ENCODE results near the gene TMEM237. TPM values are rescaled to one million over a fixed set of nuclear protein-coding genes. Genes with fewer than 3 reads are reported as not detected.
"Not testable (repeated sequence)": the region's sequence is repeated elsewhere in the genome, so short reads cannot be mapped to it uniquely, and the experiment has no call there.

The TMEM237 gene
- total RNA-seq, 1 donor from 2014 or later = 29.7 TPM

DNA sequence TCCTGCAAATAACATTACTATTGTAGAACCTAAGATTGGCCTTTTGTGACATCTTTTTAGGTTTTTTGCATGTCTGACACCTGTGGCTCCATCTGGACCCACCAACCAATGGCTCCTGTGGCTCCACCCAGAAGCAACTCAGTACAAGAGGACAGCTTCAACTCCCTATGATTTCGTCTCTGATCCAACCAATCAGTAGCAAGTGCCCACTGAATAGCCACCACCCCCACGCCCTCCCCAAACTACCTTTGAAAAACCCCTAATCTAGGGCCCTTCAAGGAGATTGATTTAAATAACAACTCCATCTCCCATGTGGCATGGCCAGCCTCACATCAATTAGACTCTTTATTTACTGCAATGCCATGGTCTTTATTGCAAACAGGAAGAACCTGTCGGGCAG lies 31.5 kb upstream of the TMEM237 start:
- no peak for DNase-seq (ENCODE audit: low spot score)
- no peaks in the 10 kb centered on the region for H3K27me3 Mint-ChIP-seq (ENCODE audit: low read depth)
- TF ChIP-seq, protein P1, sequence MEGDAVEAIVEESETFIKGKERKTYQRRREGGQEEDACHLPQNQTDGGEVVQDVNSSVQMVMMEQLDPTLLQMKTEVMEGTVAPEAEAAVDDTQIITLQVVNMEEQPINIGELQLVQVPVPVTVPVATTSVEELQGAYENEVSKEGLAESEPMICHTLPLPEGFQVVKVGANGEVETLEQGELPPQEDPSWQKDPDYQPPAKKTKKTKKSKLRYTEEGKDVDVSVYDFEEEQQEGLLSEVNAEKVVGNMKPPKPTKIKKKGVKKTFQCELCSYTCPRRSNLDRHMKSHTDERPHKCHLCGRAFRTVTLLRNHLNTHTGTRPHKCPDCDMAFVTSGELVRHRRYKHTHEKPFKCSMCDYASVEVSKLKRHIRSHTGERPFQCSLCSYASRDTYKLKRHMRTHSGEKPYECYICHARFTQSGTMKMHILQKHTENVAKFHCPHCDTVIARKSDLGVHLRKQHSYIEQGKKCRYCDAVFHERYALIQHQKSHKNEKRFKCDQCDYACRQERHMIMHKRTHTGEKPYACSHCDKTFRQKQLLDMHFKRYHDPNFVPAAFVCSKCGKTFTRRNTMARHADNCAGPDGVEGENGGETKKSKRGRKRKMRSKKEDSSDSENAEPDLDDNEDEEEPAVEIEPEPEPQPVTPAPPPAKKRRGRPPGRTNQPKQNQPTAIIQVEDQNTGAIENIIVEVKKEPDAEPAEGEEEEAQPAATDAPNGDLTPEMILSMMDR (IDR thresholded peaks at IDR 0.05) = no peak
- H3K9me3 Mint-ChIP-seq (ENCODE audit: low read depth) = no peaks in the 10 kb centered on the region
- H3K4me1 Mint-ChIP-seq (ENCODE audit: low read depth) = peaks cover 32% of the 10 kb centered on the region
- H3K4me3 Mint-ChIP-seq (ENCODE audit: unreplicated experiment) = no peak overlapping the region
- no peak overlapping the region for H3K27ac Mint-ChIP-seq (ENCODE audit: unreplicated experiment)
- H3K36me3 Mint-ChIP-seq (ENCODE audit: low read depth) = no peaks in the 10 kb centered on the region

DNA sequence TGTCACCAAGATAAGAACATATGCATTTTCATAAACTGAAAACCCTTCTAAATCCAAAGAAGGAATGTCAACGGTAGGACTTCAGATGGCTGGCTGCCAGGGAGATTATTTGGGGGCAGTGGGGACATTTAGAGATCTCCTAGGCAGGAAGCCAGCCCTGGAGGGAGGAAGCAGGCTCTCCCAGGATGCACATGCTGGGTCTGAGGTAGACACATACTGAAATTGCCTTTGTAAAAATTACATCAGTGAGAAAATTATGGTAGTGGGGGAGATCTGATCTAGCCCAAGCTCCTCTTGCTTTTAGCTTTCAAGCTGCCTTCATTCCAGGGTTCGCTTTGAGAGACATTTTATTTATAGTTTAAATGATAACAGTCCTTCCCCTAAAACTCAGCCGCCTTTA lies 31.0 kb upstream of the TMEM237 start:
- TF ChIP-seq, protein P1 (IDR thresholded peaks at IDR 0.05) = no peak
- H3K27me3 Mint-ChIP-seq (ENCODE audit: low read depth) = no peaks in the 10 kb centered on the region
- no peaks in the 10 kb centered on the region for H3K36me3 Mint-ChIP-seq (ENCODE audit: low read depth)
- H3K9me3 Mint-ChIP-seq (ENCODE audit: low read depth) = no peaks in the 10 kb centered on the region
- H3K27ac Mint-ChIP-seq (ENCODE audit: unreplicated experiment) = no peak overlapping the region
- H3K4me3 Mint-ChIP-seq (ENCODE audit: unreplicated experiment) = no peak overlapping the region
- H3K4me1 Mint-ChIP-seq (ENCODE audit: low read depth) = peaks cover 32% of the 10 kb centered on the region
- DNase-seq (ENCODE audit: low spot score) = no peak

DNA sequence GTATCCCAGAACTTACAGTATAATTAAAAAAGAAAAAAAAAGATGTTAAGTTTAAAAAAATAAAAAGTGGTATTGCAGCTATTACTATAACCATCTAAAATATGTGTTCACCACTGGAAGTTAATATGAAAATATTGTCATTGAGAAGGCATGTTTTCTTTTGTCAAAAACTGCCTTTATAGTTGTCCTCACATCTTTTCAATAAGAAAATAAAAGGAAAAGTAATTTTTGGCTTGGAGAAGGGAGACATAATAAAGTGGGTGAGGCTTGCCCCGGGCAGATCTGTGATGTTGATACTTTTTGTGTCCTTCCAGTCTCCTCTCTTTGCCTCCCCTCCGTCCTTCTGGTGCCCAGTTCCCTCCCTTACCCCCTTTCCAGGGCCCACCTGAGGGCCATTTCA lies 30.2 kb upstream of the TMEM237 start:
- Mint-ChIP-seq H3K4me3 (ENCODE audit: unreplicated experiment) (no peak overlapping the region), H3K36me3 (ENCODE audit: low read depth) (no peaks in the 10 kb centered on the region), H3K9me3 (ENCODE audit: low read depth) (peaks cover 4% of the 10 kb centered on the region), H3K27me3 (ENCODE audit: low read depth) (no peaks in the 10 kb centered on the region), H3K27ac (ENCODE audit: unreplicated experiment) (peak overlapping the region; percentile 79), H3K4me1 (ENCODE audit: low read depth) (peaks cover 34% of the 10 kb centered on the region)
- no peak for DNase-seq (ENCODE audit: low spot score)
- TF ChIP-seq, protein P1 (IDR thresholded peaks at IDR 0.05) = no peak

DNA sequence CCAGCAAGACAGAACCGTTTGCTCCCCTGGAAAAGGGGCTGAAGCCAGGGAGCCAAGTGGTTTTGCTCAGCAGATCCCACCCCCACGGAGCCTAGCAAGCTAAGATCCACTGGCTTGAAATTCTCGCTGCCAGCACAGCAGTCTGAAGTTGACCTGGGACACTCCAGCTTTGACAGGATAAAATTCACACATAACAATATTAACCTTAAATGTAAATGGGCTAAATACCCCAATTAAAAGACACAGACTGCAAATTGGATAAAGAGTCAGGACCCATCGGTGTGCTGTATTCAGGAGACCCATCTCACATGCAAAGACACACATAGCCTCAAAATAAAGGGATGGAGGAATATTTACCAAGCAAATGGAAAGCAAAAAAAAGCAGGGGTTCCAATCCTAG lies 27.9 kb upstream of the TMEM237 start:
- peaks cover 35% of the 10 kb centered on the region for H3K4me1 Mint-ChIP-seq (ENCODE audit: low read depth)
- not testable (repeated sequence) for H3K9me3 Mint-ChIP-seq (ENCODE audit: low read depth); H3K27ac Mint-ChIP-seq (ENCODE audit: unreplicated experiment); H3K4me3 Mint-ChIP-seq (ENCODE audit: unreplicated experiment); DNase-seq (ENCODE audit: low spot score); H3K36me3 Mint-ChIP-seq (ENCODE audit: low read depth); H3K27me3 Mint-ChIP-seq (ENCODE audit: low read depth)

DNA sequence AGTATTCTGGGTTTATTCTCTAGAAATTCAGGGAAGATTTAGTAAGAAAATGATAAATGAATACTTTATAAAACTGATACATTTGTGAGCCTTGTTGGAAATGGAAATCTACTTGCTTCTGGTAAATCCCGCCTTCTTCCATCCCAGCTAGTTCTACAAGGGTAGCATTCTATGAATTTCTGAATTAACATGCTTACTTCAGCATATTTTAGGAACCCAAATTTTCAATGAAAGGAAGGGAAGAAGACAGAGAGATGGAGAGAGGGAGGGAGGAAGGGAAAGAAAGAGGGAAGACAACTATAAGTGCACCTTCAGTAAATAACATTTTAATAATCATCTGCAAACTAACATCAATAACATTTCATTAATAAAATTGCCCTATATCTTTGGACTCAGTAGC lies 26.6 kb upstream of the TMEM237 start:
- Mint-ChIP-seq H3K36me3 (ENCODE audit: low read depth) (no peaks in the 10 kb centered on the region), H3K27ac (ENCODE audit: unreplicated experiment) (no peak overlapping the region), H3K9me3 (ENCODE audit: low read depth) (peaks cover 7% of the 10 kb centered on the region), H3K4me1 (ENCODE audit: low read depth) (peaks cover 42% of the 10 kb centered on the region), H3K4me3 (ENCODE audit: unreplicated experiment) (no peak overlapping the region), H3K27me3 (ENCODE audit: low read depth) (no peaks in the 10 kb centered on the region)
- TF ChIP-seq, protein P1 (IDR thresholded peaks at IDR 0.05) = no peak
- no peak for DNase-seq (ENCODE audit: low spot score)

DNA sequence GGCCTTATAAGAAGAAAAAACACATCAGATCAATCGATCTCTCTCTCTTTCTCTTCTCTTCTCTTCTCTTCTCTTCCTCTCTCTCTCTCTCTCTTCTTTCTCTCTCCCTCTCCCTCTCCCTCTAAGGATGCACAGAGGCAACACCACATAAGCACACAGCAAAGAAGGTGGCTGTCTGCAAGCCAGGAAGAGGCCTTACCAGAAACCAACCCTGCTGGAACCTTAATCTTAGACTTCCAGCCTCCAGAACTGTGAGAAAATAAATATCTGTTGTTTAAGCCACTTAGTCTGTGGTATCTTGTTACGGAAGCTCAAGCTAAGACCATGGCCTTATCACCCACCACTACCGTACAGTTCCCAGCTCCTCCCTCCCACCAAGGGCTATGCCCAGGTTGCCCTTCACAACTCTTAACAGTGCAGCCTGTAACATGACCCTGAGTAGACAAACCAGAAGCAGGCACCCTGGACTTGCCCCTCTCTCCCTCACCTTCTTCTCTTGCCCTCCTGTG lies 25.2 kb upstream of the TMEM237 start:
- no peak for DNase-seq (ENCODE audit: low spot score)
- TF ChIP-seq, protein P1 (IDR thresholded peaks at IDR 0.05) = no peak
- no peak overlapping the region for H3K27ac Mint-ChIP-seq (ENCODE audit: unreplicated experiment)
- H3K9me3 Mint-ChIP-seq (ENCODE audit: low read depth) = peaks cover 7% of the 10 kb centered on the region
- H3K4me1 Mint-ChIP-seq (ENCODE audit: low read depth) = peaks cover 33% of the 10 kb centered on the region
- H3K27me3 Mint-ChIP-seq (ENCODE audit: low read depth) = no peaks in the 10 kb centered on the region
- no peaks in the 10 kb centered on the region for H3K36me3 Mint-ChIP-seq (ENCODE audit: low read depth)
- no peak overlapping the region for H3K4me3 Mint-ChIP-seq (ENCODE audit: unreplicated experiment)

Data from chondrocyte (in vitro differentiated cells).